Thyroid gland (tissue), 4 donors: ENCODE measurements around the gene MIXL1.

ENCODE experiments used
- POLR2A ChIP-seq, 2 donors: fragments of 450-650 bp; IDR thresholded peaks; one replicate each; pipeline ENCODE4 v1.6.1; 2017; ENCODE audit warnings: antibody characterized with exemption in 2 of 2, mild to moderate bottlenecking in 2 of 2, moderate library complexity in 1 of 2
- TF ChIP-seq, protein P1 (sequence below), 6 experiments: fragments of 200-600 bp in 3 of 6; fragments of 450-650 bp in 3 of 6; sonication (generic) in 3 of 6; IDR thresholded peaks; one replicate each; pipeline ENCODE4 v1.5.1; 2016 to 2019; ENCODE audit warnings: antibody characterized with exemption in 6 of 6, mild to moderate bottlenecking in 2 of 6, inconsistent platforms in 1 of 6, moderate library complexity in 1 of 6

DNA sequence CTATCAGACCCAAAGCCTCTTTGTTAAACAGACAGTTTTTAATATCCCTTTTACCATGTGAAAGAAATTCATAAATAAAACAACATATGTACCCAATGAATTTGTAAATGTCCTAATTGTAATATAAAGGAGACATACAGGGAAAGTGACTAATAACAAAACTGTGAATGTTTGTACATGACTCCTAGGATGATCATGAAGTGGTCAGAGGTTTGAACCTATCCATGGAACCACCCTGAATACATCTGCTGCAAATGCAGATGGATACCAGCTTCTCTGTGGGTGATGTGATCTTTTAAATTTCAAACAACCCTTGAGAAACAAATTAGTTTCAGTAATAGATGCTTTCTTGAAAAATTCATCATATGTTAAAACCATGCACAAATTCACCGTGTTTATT is 20.2 kb upstream of the MIXL1 start:
- TF ChIP-seq, protein P1, sequence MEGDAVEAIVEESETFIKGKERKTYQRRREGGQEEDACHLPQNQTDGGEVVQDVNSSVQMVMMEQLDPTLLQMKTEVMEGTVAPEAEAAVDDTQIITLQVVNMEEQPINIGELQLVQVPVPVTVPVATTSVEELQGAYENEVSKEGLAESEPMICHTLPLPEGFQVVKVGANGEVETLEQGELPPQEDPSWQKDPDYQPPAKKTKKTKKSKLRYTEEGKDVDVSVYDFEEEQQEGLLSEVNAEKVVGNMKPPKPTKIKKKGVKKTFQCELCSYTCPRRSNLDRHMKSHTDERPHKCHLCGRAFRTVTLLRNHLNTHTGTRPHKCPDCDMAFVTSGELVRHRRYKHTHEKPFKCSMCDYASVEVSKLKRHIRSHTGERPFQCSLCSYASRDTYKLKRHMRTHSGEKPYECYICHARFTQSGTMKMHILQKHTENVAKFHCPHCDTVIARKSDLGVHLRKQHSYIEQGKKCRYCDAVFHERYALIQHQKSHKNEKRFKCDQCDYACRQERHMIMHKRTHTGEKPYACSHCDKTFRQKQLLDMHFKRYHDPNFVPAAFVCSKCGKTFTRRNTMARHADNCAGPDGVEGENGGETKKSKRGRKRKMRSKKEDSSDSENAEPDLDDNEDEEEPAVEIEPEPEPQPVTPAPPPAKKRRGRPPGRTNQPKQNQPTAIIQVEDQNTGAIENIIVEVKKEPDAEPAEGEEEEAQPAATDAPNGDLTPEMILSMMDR (IDR thresholded peaks at IDR 0.05) = no peak
- no peak for TF ChIP-seq POLR2A (IDR thresholded peaks at IDR 0.05)
